GM19238 (cell line): ENCODE data around the gene VWA2.
"Not testable (repeated sequence)": the region's sequence is repeated elsewhere in the genome, so short reads cannot be mapped to it uniquely, and the experiment has no call there.

Experiments used
- DNase-seq: peaks from one replicate; pipeline ENCODE4 v3.0.0; 2011; ENCODE audit warnings: low spot score; ENCODE audit not compliant: insufficient read length

Gene VWA2

GRCh38 chr10:114313866-114314265 lies 74.8 kb downstream of the VWA2 start:
- no peak for DNase-seq

DNA sequence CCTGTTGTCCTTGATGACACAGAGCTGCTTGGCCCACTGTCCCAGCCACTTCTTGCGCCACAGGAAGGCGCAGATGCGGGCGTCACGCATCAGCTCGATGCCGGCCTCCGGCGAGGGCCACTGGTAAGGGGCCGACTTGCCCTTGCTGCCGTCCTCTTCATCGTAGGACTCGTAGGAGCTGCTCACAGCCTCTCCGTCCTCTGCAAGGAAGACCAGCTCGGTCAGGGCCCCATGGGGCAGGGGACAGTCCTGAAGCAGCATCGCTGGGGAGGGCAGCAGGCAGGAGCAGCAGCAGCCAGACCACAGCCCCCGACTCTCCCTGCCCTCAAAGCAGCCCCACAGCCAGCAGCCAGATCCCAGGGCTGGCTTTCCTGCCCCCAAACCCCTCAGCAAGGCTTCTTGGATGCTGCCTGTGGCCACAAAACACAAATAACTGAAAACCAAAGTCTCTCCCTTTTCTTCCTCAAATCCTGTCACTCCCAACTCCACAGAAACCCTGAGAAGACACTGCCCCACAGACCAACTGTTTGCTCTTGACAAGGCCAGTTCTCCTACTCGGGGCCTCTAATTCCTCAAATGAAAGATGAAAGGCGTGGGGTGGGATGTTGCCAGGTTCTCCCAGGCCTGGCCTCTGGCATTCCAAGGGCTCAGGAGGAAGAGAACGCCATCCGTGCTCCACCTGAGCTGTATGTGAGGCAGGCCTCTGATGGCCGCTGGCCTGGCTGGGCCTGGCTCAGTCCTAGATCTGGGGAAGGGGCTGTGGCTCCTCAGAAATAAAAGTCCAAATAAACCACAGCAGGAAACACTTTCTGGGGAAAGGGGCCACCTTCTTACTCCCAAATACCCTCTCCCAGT lies 76.7 kb downstream of the VWA2 start:
- no peak for DNase-seq

DNA sequence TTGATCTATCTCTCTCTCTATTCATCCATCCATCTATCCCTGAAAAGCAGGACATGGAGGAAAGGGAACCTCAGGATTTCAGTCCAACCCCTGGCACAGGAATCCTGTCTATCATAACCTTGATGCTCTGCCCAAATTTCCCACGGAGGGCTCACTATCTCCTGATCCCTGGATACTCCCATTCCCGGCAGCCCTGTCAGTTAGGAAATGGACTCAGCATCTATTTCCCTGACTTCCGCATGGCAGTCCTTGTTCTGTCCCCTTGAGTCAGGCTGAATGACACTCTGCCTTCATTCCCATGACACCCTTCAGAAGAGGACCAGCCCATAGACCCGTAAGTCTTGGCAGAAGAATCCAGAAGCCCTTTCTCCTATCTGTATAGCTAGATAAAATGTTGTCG lies 77.7 kb downstream of the VWA2 start:
- no peak for DNase-seq

DNA sequence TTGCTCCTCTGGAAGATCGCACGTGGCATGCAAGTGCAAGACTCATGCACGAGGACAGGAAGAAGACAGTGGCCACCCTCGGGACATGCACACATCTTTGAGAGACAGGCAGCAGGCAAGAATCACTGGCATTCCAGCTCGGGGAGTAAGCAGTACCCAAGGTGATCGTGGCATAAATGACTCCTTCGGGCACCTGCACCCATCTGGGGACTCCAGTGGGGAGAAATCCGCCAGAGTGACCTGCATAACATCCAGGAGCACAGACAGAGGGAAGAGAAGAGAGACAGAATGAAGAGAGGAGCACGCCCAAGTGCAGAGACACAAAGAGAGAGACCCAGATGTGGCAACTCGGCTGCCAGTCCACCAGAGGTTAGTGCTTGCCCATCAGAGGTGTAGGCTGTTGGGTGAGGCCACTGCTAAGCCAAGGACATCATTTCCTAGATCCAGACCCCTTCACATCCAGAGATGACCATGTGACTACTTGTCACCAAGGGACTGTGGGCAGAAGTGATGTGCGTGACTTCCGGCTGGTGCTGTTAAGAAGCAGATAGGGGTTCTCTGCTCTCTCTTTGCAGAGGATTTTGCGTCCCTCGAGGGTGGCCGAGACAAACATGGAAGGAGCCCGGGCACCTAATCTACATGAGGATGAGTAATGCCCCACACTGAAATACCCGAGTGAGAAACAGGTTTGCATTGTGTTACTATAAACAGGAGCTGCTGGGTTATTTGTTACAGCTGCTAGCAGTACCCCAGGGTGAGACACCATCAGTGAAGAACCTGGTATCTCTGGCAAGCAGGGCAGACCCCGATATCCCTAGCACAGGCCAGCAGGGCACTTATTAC lies 80.6 kb downstream of the VWA2 start:
- DNase-seq = no peak

GRCh38 chr10:114320249-114321116 lies 81.4 kb downstream of the VWA2 start:
- DNase-seq = no peak

DNA sequence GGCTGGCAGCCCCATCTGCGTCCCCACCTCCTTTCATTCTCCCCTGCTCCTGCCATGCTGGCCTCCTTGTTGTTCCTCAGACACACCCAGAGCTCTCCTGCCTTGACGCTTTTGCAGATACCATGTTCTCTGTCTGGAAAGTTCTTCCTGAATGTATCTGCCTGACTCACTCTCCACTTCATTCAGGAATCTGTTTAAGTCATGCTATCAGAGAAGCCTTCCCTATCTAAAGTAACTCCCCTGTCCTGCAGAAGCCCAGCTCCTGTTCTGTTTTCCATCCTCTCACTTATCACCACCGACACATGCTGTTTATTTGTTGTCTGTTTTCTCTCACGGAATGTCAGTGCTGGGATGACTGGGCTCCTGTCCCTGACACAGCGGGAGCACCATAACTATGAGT lies 83.3 kb downstream of the VWA2 start:
- DNase-seq = no peak

- no peak for DNase-seq
These were observed 84.0 kb downstream of the VWA2 start for GRCh38 chr10:114323023-114323422.

GRCh38 chr10:114326795-114327194 lies 87.7 kb downstream of the VWA2 start:
- DNase-seq = no peak

GRCh38 chr10:114327537-114328440 lies 88.7 kb downstream of the VWA2 start:
- no peak for DNase-seq

GRCh38 chr10:114328441-114328812 lies 89.4 kb downstream of the VWA2 start:
- DNase-seq = no peak

GRCh38 chr10:114328874-114329273 lies 89.8 kb downstream of the VWA2 start:
- no peak for DNase-seq

DNA sequence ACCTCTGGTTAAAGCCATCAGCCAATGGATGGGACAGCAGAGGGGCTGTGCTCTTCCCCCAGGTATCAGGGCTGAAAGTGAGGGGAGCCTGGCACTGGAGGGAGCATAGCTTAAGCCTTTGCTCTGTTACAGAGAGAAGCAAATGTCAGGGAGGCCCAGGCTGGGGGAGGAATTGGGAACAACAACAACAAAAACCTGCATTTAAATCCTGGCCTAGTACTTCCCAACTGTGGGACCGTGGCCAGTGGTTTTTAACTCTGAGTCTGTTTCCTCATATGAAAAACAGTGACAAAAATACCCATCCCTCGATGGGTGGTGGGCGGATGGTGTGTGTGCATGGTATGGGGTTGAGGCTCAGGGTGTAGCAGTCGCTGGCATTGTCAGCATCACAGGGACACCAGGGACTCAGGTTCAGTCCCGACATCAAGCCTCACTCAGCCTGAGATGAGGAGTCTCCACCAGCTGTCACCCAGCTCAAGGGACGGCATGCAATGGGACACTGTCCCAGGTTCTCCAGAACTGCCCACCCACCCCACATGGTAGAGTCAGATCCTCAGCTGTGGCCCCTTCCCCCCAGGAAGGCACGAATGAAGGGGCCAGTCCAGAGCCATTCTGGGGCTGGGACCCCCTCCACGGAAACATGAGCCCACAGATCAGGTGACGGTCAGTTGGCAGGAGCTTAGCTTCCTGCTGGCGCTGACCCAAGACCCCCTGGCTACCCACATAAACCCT lies 90.7 kb downstream of the VWA2 start:
- no peak for DNase-seq

- DNase-seq = no peak
These were observed 93.5 kb downstream of the VWA2 start for GRCh38 chr10:114332301-114333192.

- not testable (repeated sequence) for DNase-seq
These were observed 94.4 kb downstream of the VWA2 start for GRCh38 chr10:114333441-114333840.

GRCh38 chr10:114334301-114334700 lies 95.2 kb downstream of the VWA2 start:
- no peak for DNase-seq

DNA sequence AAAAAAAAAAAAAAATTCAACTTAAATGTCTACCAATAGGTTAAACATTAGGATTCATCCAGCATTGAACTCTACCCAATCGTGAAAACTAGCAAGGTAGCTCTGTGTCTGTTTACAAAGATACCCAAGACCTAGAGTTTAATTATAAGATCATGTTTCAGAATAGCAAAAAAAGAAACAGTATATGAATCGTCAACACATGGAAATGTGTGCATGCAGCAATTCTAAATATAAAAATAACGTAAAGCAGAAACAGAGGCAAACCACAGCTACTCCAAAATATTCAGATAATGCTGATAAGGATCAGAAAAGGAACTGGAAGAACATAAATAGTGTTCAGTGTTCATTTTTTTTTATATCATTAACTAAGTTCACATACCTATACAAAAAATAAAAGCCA lies 96.6 kb downstream of the VWA2 start:
- no peak for DNase-seq

GRCh38 chr10:114336823-114337509 lies 97.9 kb downstream of the VWA2 start:
- DNase-seq = no peak
